Measurements from ENCODE around the gene XDH.

GRCh38 chr2:31411771-31412170 lies 2.8 kb downstream of the XDH start:
- no peak for TF ChIP-seq POLR2A (IDR thresholded peaks at IDR 0.05)
- TF ChIP-seq EP300 (IDR thresholded peaks at IDR 0.05): no peak

Data from ovary (tissue), 1 donor.